Endothelial cell of hepatic sinusoid (primary cell): ENCODE measurements around the gene LPCAT2.

Source experiments
- in situ Hi-C: cut with HindIII; loops from 2 replicates; pipeline ENCODE4 v1.10.0; 2017; ENCODE audit warnings: low sequenced_read_pairs

The LPCAT2 gene, protein sequence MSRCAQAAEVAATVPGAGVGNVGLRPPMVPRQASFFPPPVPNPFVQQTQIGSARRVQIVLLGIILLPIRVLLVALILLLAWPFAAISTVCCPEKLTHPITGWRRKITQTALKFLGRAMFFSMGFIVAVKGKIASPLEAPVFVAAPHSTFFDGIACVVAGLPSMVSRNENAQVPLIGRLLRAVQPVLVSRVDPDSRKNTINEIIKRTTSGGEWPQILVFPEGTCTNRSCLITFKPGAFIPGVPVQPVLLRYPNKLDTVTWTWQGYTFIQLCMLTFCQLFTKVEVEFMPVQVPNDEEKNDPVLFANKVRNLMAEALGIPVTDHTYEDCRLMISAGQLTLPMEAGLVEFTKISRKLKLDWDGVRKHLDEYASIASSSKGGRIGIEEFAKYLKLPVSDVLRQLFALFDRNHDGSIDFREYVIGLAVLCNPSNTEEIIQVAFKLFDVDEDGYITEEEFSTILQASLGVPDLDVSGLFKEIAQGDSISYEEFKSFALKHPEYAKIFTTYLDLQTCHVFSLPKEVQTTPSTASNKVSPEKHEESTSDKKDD

DNA sequence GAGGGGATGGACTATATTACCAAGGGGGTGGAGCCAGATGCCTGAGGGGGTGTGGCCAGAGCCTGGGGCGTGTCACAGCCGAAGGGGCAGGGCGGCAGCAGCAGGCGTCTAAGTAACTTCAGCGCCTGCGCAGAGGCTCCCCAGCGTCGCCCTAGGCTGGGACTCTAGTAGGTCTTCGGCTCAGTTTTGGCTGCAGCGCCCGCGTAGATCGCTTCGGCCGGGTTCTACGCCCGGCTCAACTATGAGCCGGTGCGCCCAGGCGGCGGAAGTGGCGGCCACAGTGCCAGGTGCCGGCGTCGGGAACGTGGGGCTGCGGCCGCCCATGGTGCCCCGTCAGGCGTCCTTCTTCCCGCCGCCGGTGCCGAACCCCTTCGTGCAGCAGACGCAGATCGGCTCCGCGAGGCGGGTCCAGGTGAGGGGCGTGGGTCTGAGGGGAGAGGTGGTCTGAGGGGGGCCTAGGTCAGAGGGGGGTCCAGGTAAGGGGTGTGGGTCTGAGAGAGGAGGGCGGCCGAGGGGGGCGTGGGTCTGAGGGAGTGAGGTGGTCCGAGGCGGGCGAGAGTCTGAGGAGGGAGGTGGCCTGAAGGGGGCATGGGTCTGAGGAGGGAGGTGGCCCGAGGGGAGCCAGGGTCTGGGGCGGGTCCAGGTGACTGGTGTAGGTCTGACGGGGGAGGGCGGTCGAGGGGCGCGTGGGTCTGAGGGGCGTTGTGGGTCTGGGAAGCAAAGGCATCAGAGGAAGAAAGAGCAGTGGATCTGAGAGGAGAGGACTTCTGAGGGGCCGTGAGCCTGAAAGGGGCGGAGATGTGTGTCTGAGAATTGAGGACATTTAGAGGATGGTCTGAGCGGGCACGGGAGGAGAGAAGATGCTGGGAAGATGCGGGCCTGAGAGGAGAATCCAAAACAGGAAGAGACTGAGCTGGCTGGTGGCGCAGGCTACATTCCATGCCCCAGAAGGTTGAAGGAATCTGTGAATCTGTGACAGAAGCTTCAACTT is at the start of gene LPCAT2:
Gene LPCAT2 (plus strand): TSS at position 132 of the 991 bp plus-strand sequence. CDS start 110 bp downstream, at position 242.
- in situ Hi-C loops: loop anchor here (5.0 kb wide), 1 partner anchor 133 kb away; no protein-coding TSS in a partner anchor

DNA sequence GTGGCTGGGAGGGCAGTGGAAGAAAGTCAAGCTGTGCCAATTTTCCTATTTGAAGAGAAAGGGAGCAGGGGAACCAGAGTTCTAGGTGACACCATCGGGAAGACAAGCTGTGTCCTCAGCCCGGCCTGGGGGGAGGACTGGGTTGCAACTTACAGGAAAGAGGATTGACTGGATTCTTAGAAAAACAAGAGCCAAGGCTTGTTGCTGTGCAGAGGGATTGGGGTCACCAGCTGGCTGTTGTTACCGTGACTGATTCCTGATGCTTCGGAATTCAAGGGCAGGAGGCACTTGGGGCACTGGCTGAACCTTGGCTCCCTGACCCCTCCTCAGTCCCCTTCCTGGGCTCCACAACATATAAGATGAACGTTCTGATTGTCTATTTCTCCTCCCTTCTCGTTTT is 46.6 kb upstream of the LPCAT2 start:
- in situ Hi-C loops: loop anchor here (25.0 kb wide), 1 partner anchor 200 kb away; the partner anchor contains the start of gene SLC6A2

DNA sequence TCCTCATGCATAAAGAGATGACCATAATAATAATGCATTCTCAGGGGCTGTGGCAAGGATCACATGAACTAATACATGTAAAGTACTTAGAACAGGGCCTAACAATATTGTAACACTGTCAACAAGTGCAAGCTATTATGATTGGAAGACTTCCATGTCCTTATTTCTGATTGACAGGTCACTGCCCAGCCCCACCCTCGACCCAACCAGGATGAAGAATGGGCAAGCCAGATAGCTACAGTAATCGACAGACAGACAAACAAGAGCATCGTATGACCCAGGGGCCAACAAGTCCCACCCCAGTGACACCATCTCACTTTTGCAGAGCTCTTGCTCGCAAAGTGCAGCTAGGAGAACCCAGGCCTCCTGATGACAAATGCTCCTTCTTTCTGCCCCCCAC is 44.5 kb upstream of the LPCAT2 start:
- in situ Hi-C loops: loop anchor here (25.0 kb wide), 1 partner anchor 198 kb away; the partner anchor contains the start of gene SLC6A2

DNA sequence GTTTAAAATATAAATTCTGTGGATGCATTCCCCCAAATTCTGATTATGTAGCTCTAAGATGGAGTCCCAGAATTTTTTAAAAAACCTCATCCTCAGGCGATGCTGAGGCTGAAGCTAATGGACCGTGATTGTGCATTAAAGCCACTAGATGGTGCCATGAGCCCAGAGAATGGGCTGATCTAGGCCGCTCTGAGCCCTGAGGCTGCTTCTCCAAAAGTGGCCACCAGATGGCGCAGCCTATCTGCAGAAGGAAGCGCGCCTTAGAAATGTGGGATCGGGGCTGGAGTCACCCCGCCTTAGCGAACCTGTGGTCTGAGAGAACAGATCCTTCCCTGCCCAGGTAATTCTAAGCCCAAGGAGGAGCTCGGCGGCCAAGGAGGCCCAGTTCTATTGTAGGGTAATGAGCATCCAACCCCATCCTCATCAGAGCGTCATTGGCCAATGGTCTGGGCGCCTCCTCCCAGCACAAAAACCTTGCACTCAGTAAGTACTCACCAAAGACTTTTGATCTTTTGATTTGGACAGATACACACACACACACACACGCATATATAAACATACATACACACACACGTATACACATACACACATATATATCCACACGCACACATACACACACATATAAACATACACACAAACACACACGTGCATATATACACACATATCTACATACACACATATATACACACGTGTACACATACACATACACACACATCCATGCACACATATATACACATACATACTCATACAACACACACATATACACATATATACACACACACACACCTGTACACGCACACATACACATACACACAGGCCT is 43.6 kb upstream of the LPCAT2 start:
- in situ Hi-C loops: loop anchor here (25.0 kb wide), 1 partner anchor 197 kb away; the partner anchor contains the start of gene SLC6A2

DNA sequence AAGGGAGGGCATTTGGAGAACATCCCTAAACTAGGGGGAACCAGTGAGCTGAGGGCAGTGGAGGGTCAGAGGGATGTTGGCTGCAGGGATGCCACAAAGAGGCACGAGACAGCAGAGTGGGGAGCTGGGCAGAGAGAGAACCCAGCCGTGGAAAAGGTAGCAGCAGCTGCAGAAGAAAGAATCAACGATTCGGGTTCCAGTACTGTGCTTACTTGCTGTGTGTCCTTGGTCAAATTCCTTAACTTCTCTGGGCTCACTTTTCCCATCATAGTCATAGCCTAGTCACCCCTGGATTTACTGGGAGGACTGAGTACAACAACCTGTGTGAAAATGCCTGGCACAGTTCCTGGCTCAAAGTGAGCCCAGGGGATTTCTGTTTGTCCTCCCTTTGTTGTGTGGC is 42.7 kb upstream of the LPCAT2 start:
- in situ Hi-C loops: loop anchor here (25.0 kb wide), 1 partner anchor 196 kb away; the partner anchor contains the start of gene SLC6A2

DNA sequence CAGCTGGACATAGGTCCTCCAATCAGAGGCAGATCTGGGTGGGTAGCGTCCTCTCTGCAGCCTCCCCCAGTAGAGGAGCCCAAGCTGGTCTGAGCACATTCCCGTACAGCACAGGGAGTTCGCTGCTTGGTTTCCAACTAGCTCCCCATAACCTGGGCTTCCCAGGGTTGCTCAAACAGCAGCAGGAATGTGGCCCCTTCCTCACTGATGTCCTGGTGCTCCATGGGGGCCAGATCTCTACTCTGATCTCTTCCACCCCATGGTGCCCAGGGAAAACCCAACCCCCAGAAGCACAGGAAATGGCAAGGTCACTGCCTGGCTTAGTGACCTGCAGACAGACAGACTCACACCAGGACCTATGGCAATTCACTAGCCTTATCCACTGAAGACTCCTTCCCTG is 41.0 kb upstream of the LPCAT2 start:
- in situ Hi-C loops: loop anchor here (25.0 kb wide), 1 partner anchor 194 kb away; the partner anchor contains the start of gene SLC6A2

DNA sequence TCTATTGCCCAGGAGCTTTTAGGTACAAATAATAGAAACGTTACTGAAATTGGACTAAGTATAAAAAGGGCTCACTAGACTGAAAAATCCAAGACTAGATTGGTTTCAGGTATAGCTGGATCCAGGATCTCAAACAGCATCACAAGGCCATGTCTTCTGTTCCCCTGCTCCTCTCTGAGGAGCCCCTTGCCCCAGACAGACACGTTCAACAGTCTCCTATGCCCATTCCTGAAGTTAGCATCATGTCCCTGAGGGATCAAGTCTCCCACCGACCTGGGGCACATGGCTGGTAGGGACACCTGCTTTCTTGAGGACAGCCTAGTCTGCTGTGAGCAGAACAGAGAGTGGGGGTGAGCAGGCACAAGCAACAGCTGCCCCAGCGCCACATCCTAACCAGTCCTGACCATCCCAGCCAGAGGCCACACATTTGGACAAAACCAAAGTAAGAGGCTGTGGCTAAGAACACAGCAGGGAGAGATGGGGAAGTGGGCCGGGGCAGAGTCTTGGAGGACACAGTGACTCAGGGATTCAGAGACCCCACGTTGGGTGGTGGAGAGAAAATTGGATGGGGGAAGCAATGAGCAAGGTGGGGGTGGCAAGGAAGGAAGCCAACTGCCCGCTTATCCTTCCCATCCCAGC is 40.4 kb upstream of the LPCAT2 start:
- in situ Hi-C loops: loop anchor here (25.0 kb wide), 1 partner anchor 194 kb away; the partner anchor contains the start of gene SLC6A2

DNA sequence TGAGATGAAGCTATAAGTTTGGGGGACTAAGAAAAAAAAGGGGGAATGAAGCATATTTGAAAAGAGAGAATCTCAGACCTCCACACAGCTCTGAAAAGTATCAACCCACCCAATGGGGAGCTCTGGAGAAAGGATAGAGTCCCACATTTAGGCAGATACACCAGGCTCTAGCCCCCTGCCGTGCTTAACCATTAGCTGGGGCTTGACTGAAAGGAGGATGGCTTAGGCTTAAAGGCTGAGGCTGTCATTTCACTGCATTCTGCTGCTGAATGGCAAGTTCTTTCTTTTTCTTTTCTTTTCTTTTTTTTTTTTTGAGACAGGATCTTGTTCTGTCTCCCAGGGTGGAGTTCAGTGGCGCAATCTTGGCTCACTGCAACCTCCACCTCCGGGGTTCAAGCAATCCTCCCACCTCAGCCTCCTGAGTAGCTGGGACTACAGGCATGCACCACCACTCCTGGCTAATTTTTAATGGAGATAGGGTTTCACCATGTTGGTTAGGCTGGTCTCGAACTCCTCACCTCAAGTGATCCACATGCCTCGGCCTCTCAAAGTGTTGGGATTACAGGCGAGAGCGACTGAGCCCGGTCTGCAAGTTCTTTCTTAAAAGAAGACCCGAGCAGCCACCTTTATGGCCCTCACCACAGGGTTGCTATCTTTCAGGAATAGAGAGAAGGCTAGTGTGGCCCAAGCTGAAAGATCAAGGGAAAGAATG is 38.9 kb upstream of the LPCAT2 start:
- in situ Hi-C loops: loop anchor here (5.0 to 25.0 kb wide), 2 partner anchors 62 to 192 kb away; partner anchors contain the start of gene SLC6A2

DNA sequence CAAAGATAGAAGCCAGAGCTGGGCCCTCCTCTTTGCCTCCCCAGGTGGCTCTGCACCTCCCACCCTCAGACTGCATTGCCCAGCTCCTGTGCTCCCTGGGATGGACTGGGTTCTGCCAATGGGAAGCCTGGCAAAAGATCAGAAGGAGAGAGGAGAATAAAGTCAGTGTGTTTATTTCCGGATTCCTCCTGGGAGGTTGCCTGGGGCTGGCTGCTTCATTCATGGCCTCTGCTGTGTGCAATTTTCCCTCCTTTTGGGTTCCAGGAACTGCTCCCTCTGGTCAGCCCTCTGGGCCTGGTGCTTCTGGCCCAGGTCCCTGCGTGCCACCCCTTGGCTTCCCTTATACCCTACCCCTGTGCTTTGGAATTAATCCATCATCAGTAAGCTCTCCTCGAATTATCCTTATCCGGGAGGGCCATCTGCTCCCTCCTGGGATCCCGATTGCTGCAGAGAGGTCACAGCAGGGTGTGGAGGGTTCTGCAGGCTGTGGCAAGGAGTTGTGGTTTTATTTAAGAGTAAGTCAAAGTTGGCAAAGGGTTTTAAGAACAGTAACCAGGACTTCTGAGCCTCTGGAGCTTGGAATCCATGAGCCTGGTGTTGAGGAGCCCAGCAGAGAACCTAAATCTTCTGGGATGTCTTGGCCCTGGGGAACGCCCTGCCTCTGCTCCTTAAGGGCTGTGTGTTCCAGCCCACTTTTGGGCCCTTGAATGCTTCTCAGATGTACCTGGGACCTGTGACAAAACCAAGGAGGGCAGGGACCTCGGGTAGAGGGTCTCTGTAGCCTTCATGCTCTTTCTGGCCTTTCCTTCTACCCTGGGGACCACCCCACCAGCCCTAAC is 38.1 kb upstream of the LPCAT2 start:
- in situ Hi-C loops: loop anchor here (5.0 to 25.0 kb wide), 2 partner anchors 62 to 192 kb away; partner anchors contain the start of gene SLC6A2

DNA sequence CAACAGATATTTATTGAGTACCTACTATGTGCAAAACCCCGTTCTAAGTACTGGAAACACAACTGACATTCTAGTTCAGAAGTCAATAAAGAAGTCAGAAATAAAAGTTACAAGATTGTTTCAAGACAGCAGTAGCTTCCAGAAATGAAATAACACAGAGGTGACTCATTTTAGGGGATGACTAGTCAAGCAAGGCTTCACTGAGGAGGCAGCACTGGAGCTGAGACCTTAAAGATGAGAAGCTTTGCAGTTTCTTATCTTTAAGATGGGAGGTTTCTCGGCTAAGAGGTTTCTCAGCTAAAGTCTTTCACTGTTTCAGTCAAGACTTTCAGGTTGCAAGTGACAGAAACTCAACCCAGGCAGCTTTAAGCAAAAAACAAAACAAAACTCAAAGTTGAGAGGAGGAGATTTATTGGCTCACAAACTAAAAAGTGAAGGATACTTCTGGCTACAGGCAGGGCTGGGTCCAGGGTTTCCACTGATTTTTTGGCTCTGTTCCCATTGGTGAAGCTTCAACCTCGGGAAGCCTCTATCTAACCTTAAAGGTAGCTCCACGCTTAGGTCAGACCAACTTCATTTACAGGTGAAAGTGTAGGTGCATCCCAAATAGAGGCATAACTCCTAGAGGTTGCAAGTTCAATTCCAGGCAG is 37.3 kb upstream of the LPCAT2 start:
- in situ Hi-C loops: loop anchor here (5.0 to 25.0 kb wide), 2 partner anchors 61 to 191 kb away; partner anchors contain the start of gene SLC6A2

DNA sequence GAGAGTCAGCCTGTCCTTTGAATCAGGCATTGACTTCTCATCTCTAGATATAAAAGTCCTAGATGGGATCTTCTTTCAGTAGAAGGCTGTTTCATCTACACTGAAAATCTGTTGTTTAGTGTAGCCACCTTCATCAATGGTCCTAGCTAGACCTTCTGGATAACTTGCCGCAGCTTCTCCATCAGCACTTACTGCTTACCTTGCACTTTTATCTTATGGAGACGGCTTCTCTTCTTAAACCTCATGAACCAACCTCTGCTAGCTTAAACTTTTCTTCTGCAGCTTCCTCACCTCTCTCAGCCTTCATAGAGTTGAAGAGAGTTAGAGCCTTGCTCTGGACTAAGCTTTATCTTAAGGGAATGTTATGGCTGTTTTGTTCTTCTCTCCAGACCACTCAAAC is 35.3 kb upstream of the LPCAT2 start:
- in situ Hi-C loops: loop anchor here (5.0 to 25.0 kb wide), 2 partner anchors 59 to 189 kb away; partner anchors contain the start of gene SLC6A2

DNA sequence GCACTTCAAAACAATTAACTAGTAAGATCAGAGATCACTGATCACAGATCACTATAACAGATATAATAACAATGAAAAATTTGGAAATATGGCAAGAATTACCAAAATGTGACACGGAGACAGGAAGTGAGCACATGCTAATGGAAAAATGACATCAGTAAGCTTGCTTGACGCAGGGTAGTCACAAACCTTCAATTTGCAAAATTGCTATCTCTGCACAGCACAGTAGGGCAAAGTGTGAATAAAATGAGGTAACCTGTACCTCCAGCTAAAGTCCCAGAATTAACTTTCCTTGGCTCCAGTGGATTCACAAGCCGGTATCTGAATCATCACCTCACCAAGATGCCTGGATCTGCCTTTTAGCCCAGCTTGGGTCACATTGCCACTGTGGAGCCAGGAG is 34.1 kb upstream of the LPCAT2 start:
- in situ Hi-C loops: loop anchor here (5.0 to 25.0 kb wide), 2 partner anchors 57 to 187 kb away; partner anchors contain the start of gene SLC6A2

DNA sequence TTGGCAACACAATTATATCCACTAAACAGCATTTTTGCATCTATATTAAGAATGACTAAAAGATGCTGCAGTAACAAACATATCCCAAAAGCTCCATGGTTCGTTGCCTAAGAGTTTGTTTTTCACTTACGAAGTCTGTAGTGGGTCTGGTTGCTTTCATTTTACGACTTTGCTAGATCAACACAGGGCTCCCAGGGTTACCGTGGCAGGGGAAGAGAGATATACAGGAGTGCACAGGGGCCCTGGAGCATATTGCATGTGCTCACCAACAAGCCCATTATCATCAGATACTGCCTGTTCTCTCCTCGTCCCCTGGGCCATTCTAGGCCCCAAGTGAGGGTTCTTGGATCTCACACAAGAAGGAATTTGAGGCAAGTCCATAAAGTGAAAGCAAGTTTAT is 33.0 kb upstream of the LPCAT2 start:
- in situ Hi-C loops: no loop called here

DNA sequence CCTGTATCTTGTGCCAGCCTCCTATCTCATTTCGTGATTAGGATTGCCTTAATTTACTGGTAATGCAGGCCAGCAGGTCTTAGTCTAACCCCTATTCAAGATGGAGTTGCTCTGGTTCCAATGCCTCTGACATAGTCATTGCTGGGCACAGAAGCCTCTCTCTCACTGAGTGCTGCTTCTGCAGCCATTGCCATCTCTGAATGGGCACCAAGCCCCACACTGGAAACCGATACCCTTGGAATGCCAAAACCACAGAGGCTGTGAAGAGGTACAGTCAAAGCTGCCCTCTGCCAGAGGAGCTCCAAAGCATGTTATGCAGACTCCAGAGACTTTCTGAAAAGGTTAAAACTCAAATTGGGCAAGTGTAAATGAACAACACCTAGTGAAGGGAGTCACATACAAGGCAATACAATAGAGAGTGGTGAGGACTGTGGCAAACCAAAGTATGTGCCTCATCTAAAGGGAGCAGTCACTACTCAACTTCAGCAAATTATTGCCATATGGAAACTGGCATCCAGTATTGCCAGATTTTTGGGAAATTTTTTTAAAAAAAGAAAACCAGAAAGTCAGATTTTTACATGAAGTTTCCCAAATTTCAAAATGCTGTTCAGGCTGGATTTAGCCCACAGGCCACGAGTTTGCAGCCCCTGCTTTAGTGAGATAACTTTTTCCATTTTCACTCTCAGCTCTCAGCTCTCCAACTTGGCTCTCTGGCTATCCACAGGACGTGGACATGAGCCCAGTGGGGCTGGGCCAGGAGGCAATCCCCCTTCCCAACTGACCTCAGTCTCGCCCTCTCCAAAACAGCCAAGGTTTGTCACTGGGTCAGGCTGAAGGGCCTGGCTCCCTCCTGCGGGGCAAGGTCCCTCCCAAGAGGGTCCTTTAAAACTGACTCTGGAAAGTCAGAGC is 32.0 kb upstream of the LPCAT2 start:
- in situ Hi-C loops: no loop called here

DNA sequence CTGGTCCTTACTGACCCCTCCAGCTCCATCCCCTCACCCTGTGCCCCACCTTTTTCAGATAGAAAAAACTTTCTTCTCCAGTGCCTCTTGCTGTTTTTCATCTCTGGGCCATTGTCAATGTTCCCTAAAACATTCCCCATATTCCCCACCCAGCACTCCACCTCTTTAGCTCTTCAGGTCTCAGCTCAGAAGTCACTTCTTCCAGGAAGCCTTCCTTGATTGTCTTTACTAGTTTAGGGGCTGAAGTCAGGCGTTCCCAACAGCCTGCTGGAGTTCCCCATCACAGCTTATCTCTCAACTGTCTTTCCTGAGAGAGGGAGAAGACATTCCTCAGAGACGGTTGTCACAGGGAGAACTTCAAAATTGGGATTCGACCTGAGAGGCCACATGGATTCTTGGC is 31.1 kb upstream of the LPCAT2 start:
- in situ Hi-C loops: no loop called here
